ENCODE data around the gene PIR.
A peak's percentile ranks its signal among the peaks of the same experiment; 100 is the strongest.

Gene PIR

GRCh38 chrX:15418041-15418706 is 75.0 kb downstream of the PIR start:
- peak; percentile 75 to 80 for DNase-seq (ENCODE audit: low read depth in 2 of 2)

DNA sequence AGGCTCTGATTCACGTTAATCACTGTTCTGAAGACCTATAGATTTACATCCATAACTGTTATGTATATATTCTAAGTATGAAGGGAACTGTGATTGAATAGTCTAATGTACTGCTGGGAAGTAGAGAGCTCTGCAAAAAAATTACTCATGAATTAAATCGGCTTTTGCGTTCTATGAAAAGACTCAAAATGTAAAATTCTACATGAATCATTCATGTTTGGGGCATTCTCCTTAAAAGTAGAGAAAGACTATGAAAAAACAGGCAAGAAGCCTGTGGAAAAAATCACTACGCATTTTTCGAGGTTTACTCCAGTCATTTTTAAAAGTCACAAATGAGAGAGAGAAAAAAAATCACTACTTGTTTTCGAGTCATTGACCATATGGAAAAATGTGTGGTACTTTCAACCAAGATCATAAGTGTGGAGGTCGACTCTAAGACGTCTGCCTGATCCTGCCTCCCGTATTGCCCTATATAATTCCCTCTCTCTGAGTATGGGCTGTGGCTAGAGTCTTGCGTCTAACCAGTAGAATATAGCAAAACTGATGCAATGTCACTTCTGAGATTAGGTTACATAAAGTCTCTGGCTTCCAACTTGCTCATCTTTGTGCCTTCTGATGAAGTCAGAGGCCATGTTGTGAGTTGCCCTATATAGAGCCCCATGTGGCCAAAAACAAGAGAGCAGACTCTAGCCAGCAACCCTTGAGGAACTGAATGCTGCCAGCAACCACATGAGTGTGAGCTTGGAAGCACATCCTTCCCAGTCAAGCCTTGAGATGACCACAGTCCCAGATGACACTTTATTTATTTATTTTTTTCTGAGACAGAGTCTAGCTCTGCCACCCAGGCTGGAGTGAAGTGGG is 76.8 kb downstream of the PIR start:
- DNase-seq (ENCODE audit: low read depth in 2 of 2): no peak

DNA sequence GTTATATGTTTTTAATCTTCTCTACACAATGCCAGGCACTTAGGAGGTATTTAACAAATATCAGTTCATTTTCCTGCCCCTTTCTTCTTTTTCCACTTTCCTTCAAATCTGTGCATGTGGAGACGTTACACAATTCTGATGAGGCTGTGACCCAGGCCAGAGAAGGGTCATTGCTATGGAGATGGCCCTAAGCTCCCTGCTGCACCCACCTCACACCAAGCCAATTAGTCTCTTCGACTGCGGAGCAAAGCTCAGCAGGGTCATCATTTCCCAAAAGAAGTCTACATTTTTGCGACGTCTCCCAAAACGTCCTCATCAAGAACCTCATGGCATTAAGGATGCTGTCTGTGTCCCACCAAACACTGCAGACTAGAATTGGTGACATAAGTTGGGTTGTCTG is 80.0 kb downstream of the PIR start:
- DNase-seq (ENCODE audit: low read depth in 2 of 2): no peak

DNA sequence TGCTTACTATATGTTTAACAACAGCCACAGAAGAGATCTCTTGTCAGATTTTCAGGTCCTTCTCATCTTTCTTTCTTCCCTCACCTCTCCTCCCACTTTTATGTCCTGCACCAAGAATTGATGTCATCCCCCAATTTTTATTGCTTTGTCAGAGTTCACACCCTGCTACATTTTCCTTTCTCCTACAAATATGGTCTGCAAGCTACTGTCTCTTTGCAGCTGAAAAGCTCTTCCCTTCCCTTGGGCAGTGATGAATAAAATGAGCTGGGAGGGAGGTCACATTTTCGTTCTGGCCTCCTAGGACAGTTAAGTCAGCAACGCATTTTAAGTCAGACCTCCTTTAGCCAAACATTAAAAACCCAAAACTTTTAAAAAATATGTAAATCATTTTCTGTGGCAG is 82.2 kb downstream of the PIR start:
- DNase-seq (ENCODE audit: low read depth in 2 of 2): no peak

GRCh38 chrX:15410430-15410829 is 82.7 kb downstream of the PIR start:
- DNase-seq (ENCODE audit: low read depth in 2 of 2): no peak

DNA sequence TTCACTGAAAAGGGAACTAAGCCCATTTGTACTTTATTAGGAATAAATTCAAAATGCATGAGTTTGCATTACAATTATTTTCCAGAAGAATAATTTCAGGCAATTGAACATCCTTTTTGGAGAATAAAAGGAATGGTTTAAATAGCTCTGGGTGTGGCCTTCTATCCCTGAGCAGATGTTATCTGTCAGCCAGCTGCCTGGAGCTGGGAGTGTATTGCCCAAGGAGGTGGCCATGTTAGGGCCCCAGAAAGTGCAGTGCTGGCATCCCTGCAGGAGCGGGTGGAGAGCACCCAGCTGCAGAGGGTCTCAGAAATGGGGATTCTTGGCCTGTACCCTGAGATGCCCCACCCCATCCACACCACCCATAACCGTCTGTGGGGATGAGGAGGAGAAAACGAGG is 87.3 kb downstream of the PIR start:
- DNase-seq (ENCODE audit: low read depth in 2 of 2): no peak

DNA sequence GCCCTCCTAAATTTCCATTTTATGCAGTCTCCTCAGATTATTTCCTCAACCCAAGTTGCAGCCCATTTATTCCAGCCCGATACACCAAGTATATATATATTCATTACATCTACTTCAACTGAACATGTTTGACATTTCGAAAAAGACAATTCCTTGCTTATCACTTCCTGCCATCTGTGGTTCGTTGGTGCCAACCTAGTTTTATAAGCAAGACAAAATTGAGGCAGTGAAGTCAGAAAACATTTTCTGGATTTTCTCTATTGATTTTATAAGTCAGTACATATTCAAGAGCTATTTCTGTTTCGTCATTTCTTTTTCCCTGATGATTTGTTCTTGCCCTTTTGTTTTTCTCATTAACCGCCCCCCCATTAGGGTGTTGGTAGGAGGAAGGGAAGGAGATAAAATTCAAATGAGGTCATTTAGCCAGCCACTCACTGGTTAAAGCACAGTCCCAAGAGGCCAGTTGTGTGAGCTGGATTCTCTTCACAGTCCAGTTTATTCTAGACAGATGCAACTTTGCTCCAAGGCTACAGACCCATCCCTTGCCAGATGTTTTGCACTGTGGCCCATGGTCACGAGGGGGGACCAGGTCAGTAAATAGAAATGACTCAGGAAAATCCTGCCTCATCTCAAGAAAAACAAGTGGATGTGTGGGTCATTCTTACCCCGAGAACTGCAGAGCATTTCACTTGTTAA is 88.6 kb downstream of the PIR start:
- DNase-seq (ENCODE audit: low read depth in 2 of 2): no peak

DNA sequence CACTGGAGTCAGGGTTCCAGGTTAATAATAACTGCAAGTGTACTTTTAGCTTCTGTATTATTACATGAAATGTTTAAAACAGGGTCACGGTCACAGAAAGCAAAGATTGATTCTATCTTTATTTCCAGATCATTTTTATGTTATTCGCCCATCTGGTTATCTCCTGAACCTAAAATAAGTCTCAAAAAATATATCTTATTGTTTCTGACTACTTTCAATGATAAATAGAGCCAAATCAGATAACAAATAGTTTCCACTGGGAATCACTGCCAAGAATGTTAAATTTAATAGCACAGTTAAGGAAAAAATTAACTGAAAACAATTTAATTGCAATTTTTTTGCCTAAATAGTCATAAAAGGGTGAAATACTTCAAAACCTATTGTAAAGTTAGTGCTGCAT is 91.8 kb downstream of the PIR start:
- no peak for DNase-seq (ENCODE audit: low read depth in 2 of 2)

- DNase-seq (ENCODE audit: low read depth in 2 of 2): no peak
Observed at GRCh38 chrX:15399962-15400391, 93.2 kb downstream of the PIR start.

- no peak for DNase-seq (ENCODE audit: low read depth in 2 of 2)
Observed at GRCh38 chrX:15398874-15399273, 94.3 kb downstream of the PIR start.

DNA sequence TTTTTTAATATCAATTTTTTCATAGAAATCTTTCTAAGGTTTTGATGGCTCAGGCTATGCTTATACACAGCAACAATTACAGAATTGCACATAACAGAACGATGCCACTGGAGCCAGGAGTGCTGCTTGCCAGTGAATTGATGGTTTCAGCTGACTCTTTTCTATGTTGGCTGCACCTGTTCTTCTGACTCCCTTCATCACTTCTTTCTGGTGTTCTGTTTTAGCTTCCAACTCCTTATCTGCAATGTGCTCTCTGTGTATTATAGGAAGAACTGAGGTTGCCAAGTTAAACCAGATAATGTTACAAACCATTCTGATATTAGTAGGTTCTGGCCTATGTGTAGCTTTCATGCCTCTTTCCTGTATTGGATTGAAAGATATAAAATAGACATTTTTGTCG is 97.3 kb downstream of the PIR start:
- no peak for DNase-seq (ENCODE audit: low read depth in 2 of 2)

DNA sequence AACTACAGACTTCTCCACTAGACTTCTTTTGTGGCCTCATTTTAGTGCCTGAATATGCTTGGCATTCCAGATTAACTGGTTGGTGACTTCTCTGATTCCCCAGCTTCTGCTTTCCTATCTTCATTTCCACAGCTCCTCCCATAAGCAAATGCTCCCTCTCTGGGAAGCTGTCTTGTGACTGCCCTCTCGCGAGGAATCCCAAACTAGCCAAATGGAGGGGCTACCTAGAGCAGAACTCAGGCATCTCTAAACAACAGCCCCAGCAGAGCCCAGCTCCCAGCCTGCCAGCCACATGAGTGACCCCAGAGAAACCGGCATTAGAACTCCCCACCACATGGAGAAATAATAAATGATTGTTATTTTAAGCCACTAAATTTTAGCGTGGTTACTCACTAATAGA is 101.3 kb downstream of the PIR start:
- no peak for DNase-seq (ENCODE audit: low read depth in 2 of 2)

- peak; percentile 36 to 39 for DNase-seq (ENCODE audit: low read depth in 2 of 2)
Observed at GRCh38 chrX:15384304-15384703, 108.8 kb downstream of the PIR start, which contains the start of gene VEGFD. Gene VEGFD, minus strand, starts transcription at chrX:15384413. Its CDS starts 467 bp downstream, at chrX:15383946.

GRCh38 chrX:15382813-15383212 is 110.3 kb downstream of the PIR start:
- no peak for DNase-seq (ENCODE audit: low read depth in 2 of 2)

- DNase-seq (ENCODE audit: low read depth in 2 of 2): peak in 1 of 2 experiments; percentile 30
Observed at GRCh38 chrX:15376956-15377355, 116.2 kb downstream of the PIR start.

- peak; percentile 35 to 42 for DNase-seq (ENCODE audit: low read depth in 2 of 2)
Observed at GRCh38 chrX:15373976-15374375, 119.2 kb downstream of the PIR start.

GRCh38 chrX:15366506-15367352 is 126.4 kb downstream of the PIR start:
- no peak for DNase-seq (ENCODE audit: low read depth in 2 of 2)

GRCh38 chrX:15359701-15360100 is 133.4 kb downstream of the PIR start:
- DNase-seq (ENCODE audit: low read depth in 2 of 2): no peak

GRCh38 chrX:15358533-15358932 is 134.6 kb downstream of the PIR start:
- DNase-seq (ENCODE audit: low read depth in 2 of 2): no peak

GRCh38 chrX:15356444-15356843 is 136.7 kb downstream of the PIR start:
- no peak for DNase-seq (ENCODE audit: low read depth in 2 of 2)

DNA sequence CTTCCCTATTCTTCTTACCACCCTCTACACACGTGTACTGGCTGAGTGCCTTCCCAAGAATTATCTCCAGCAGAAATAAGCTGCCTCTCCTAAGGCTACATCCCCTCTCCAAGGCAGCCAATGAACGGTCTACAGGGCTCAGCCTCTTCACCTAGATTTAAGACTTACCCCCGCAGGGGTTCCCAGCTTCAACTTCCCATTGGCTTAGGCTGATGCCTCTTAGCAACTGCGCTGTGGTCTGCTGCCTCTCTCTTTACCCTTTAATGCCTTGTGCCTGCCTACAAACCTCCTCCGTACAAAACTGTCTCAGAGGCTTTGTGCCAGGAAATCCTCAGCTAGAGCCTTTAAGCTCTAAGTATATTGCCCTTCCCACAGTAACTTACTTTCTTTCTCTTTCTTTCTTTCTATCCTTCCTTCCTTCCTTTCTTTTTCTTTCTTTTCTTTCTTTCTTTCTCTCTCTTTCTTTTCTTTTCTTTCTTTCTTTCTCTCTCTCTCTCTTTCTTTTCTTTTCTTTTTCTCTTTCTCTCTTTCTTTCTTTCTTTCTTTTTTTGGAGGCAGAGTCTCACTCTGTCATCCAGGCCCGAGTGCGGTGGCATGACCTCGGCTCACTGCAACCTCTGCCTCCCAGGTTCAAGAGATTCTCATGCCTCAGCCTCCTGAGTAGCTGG is 142.7 kb downstream of the PIR start:
- no peak for DNase-seq (ENCODE audit: low read depth in 2 of 2)
